Ecto neural progenitor cell (in vitro differentiated cells): ENCODE measurements around the gene WDR26.
A peak's percentile ranks its signal among the peaks of the same experiment; 100 is the strongest.
"Not testable (repeated sequence)": the region's sequence is repeated elsewhere in the genome, so short reads cannot be mapped to it uniquely, and the experiment has no call there.

Experiments used
- DNase-seq: peaks from one replicate; pipeline ENCODE4 v3.0.0-alpha.2; 2018; ENCODE audit warnings: low spot score

The WDR26 gene

GRCh38 chr1:224392411-224393249, 42.0 kb downstream of the WDR26 start:
- no peak for DNase-seq

GRCh38 chr1:224390517-224390916, 44.1 kb downstream of the WDR26 start:
- DNase-seq = no peak

- DNase-seq = no peak
Measured at GRCh38 chr1:224387943-224388342, 46.7 kb downstream of the WDR26 start.

- no peak for DNase-seq
Measured at GRCh38 chr1:224387302-224387912, 47.2 kb downstream of the WDR26 start.

- no peak for DNase-seq
Measured at GRCh38 chr1:224383218-224383617, 51.4 kb downstream of the WDR26 start.

GRCh38 chr1:224381880-224382548, 52.6 kb downstream of the WDR26 start:
- DNase-seq = no peak

- DNase-seq = no peak
Measured at GRCh38 chr1:224380003-224380402, 54.6 kb downstream of the WDR26 start.

GRCh38 chr1:224378855-224379631, 55.6 kb downstream of the WDR26 start:
- DNase-seq = no peak

GRCh38 chr1:224377676-224378006, 57.0 kb downstream of the WDR26 start:
- no peak for DNase-seq

- no peak for DNase-seq
Measured at GRCh38 chr1:224375059-224375458, 59.5 kb downstream of the WDR26 start.

- DNase-seq = no peak
Measured at GRCh38 chr1:224373008-224373590, 61.5 kb downstream of the WDR26 start.

GRCh38 chr1:224368409-224368808, 66.2 kb downstream of the WDR26 start:
- no peak for DNase-seq

GRCh38 chr1:224359207-224359606, 75.4 kb downstream of the WDR26 start:
- no peak for DNase-seq

GRCh38 chr1:224358237-224358636, 76.4 kb downstream of the WDR26 start:
- no peak for DNase-seq

GRCh38 chr1:224357626-224358124, 76.9 kb downstream of the WDR26 start:
- DNase-seq = no peak

- peak; percentile 92 for DNase-seq
Measured at GRCh38 chr1:224356685-224357625, 77.6 kb downstream of the WDR26 start, which contains the start of gene CNIH4. CNIH4 (plus strand) TSS chr1:224356879; CDS start chr1:224356925, 46 bp downstream.

GRCh38 chr1:224353975-224354925, 80.3 kb downstream of the WDR26 start:
- DNase-seq = no peak

GRCh38 chr1:224352436-224353085, 82.0 kb downstream of the WDR26 start:
- DNase-seq = not testable (repeated sequence)

GRCh38 chr1:224349716-224350115, 84.9 kb downstream of the WDR26 start:
- DNase-seq = not testable (repeated sequence)
